GM12878 (cell line): ENCODE data around the gene POLD2. TPM values are rescaled to one million over a fixed set of nuclear protein-coding genes. Genes with fewer than 3 reads are reported as not detected.

Source experiments
- ATAC-seq: fragments of 200-7000 bp; cut with Tn5 transposase; 3 replicates; pipeline ENCODE4 v1.9.1; 2020; ENCODE audit warnings: mild to moderate bottlenecking, moderate library complexity
- BruUV-seq: library from RNA; stranded (reverse); fragments of 400-500 nt; replicated peaks from 2 replicates; lab custom pipeline; 2021; lab: Mats Ljungman, UMichigan
- CTCF ChIA-PET: fragments of 300-600 bp; sonication (Branson Sonifier 250); formaldehyde crosslinking; extraction: SDS; loops from one replicate; lab custom pipeline; 2021; ENCODE audit warnings: inconsistent platforms; lab: Yijun Ruan, JAX
- POLR2A ChIA-PET: fragments of 350-600 bp; formaldehyde crosslinking; extraction: SDS; loops from one replicate; lab custom pipeline; 2021; ENCODE audit warnings: inconsistent platforms; lab: Charles Lee
- RAD21 ChIA-PET: fragments of 300-600 bp; sonication (Branson Sonifier 250); formaldehyde crosslinking; loops from one replicate; lab custom pipeline; 2023; ENCODE audit warnings: antibody characterized with exemption; ENCODE audit not compliant: unreplicated experiment; lab: Charles Lee
- SMC1A ChIA-PET: fragments of 300-600 bp; sonication (Branson Sonifier 250); formaldehyde crosslinking; loops from one replicate; lab custom pipeline; 2023; ENCODE audit not compliant: unreplicated experiment, uncharacterized antibody; lab: Charles Lee
- DNase-seq: peaks from one replicate; pipeline ENCODE4 v3.0.0-alpha.2; 2011; ENCODE audit warnings: low read depth, low spot score
- FAIRE-seq: peaks from 3 replicates; lab custom pipeline; 2011; peaks lifted over from hg19 to GRCh38; lab: Jason Lieb, UNC
- H2AFZ ChIP-seq: 2 replicates; pipeline ENCODE4 v1.6.0; 2011; ENCODE audit warnings: low read depth, low read length, control low read depth; ENCODE audit not compliant: control insufficient read depth
- H3K27ac ChIP-seq: 2 replicates; pipeline ENCODE4 v1.5.1; 2011; ENCODE audit warnings: control low read depth; ENCODE audit not compliant: control insufficient read depth, insufficient read depth
- H3K27me3 ChIP-seq, 2 experiments: replicated peaks in 1 of 2; 2 replicates each; pipeline versions ENCODE4 v1.6.0 to v1.6.1; 2011; ENCODE audit warnings: low read length in 1 of 2; ENCODE audit not compliant: control insufficient read depth in 2 of 2, insufficient read depth in 2 of 2
- H3K36me3 ChIP-seq, 2 experiments: 2 replicates each; pipeline ENCODE4 v1.5.1; 2011; ENCODE audit warnings: low read length in 1 of 2; ENCODE audit not compliant: control insufficient read depth in 2 of 2, insufficient read depth in 2 of 2
- H3K4me1 ChIP-seq: 2 replicates; pipeline ENCODE4 v1.6.1; 2011; ENCODE audit warnings: mild to moderate bottlenecking, low read length, moderate library complexity, mixed read lengths; ENCODE audit not compliant: control insufficient read depth, insufficient read depth
- H3K4me2 ChIP-seq: 2 replicates; pipeline ENCODE4 v1.6.0; 2011; ENCODE audit warnings: control low read depth; ENCODE audit not compliant: control insufficient read depth, insufficient read depth
- H3K4me3 ChIP-seq: fragments of 200-600 bp; sonication (generic); 2 replicates; pipeline ENCODE4 v1.5.1; 2016
- H3K79me2 ChIP-seq: 2 replicates; pipeline ENCODE4 v1.6.0; 2011; ENCODE audit warnings: low read length; ENCODE audit not compliant: control insufficient read depth, insufficient read depth
- H3K9ac ChIP-seq: 2 replicates; pipeline ENCODE4 v1.8.0; 2011; ENCODE audit warnings: low read length, control low read depth, mixed read lengths; ENCODE audit not compliant: control insufficient read depth, insufficient read depth
- H3K9me3 ChIP-seq: replicated peaks from 3 replicates; pipeline ENCODE4 v1.5.1; 2011; ENCODE audit warnings: mild to moderate bottlenecking, low read length; ENCODE audit not compliant: control insufficient read depth, insufficient read depth
- H4K20me1 ChIP-seq: 2 replicates; pipeline ENCODE4 v1.6.0; 2011; ENCODE audit not compliant: control insufficient read depth, insufficient read depth
- ASH2L ChIP-seq: fragments of 300-600, 200-600 bp; sonication (generic); IDR thresholded peaks from 2 replicates; pipeline ENCODE4 v1.6.1; 2017; ENCODE audit warnings: low read depth, mild to moderate bottlenecking, borderline replicate concordance
- CEBPB ChIP-seq, 2 experiments: fragments of 150-350 bp in 1 of 2; IDR thresholded peaks; 2 replicates each; pipeline ENCODE4 v1.6.1; 2012 to 2014; ENCODE audit warnings: low read depth in 2 of 2, low read length in 2 of 2, borderline replicate concordance in 1 of 2, inconsistent platforms in 1 of 2
- GABPA ChIP-seq: IDR thresholded peaks from 2 replicates; pipeline ENCODE4 v1.6.1; 2014; ENCODE audit warnings: antibody characterized with exemption, low read depth, mild to moderate bottlenecking, inconsistent platforms
- MTA2 ChIP-seq: fragments of 450-650 bp; IDR thresholded peaks from 2 replicates; pipeline ENCODE4 v1.6.1; 2016; ENCODE audit warnings: low read depth, mild to moderate bottlenecking, moderate library complexity
- NBN ChIP-seq: fragments of 450-650 bp; IDR thresholded peaks from 2 replicates; pipeline ENCODE4 v1.6.1; 2016
- NR2C1 ChIP-seq: fragments of 450-650 bp; IDR thresholded peaks from 2 replicates; pipeline ENCODE4 v1.6.1; 2017; ENCODE audit warnings: antibody characterized with exemption, mild to moderate bottlenecking, moderate library complexity
- NR2C2 ChIP-seq: IDR thresholded peaks from 2 replicates; pipeline ENCODE4 v1.6.1; 2011; ENCODE audit warnings: borderline replicate concordance, low read depth; ENCODE audit not compliant: control insufficient read depth, insufficient read length
- PRDM15 ChIP-seq: fragments of 450-650 bp; formaldehyde crosslinking; IDR thresholded peaks from 2 replicates; pipeline ENCODE4 v1.4.0; 2020; ENCODE audit warnings: mild to moderate bottlenecking, moderate library complexity
- RB1 ChIP-seq: fragments of 450-650 bp; formaldehyde crosslinking; IDR thresholded peaks from 2 replicates; pipeline ENCODE4 v1.6.1; 2017; ENCODE audit warnings: mild to moderate bottlenecking, borderline replicate concordance
- TCF3 ChIP-seq: IDR thresholded peaks from 2 replicates; pipeline ENCODE4 v1.6.1; 2012; ENCODE audit warnings: low read depth, mild to moderate bottlenecking, low read length, borderline replicate concordance; ENCODE audit not compliant: insufficient read depth
- ZNF217 ChIP-seq: fragments of 450-650 bp; IDR thresholded peaks from 2 replicates; pipeline ENCODE4 v1.6.1; 2017; ENCODE audit warnings: antibody characterized with exemption, mild to moderate bottlenecking
- WGBS: methylation state at CpG from one replicate; pipeline ENCODE4 v1.1.6; 2016; ENCODE audit warnings: low lambda C conversion rate; ENCODE audit not compliant: insufficient replicate concordance, insufficient coverage; ENCODE audit errors: missing lambda C conversion rate; 5-methylcytosine and 5-hydroxymethylcytosine counted together
- in situ Hi-C: fragments of 300-500 bp; cut with MboI; formaldehyde crosslinking; loops from 9 replicates; pipeline ENCODE4 v1.14.3; 2018; ENCODE audit warnings: mixed read lengths
- intact Hi-C: fragments of 100-400 bp; cut with micrococcal nuclease; formaldehyde crosslinking; loops from one replicate; pipeline ENCODE4 v1.14.2; 2022; ENCODE audit not compliant: unreplicated experiment
- polyA plus RNA-seq, 11 experiments: library from polyadenylated mRNA; depleted of rRNA in 4 of 11; unstranded in 6 of 11; stranded (reverse) in 5 of 11; fragments of >200 nt; fragmentation: Nextera tagmentation in 4 of 11; fragmentation: Illumina TruSeq in 1 of 11; extraction: Ambion mirVana in 4 of 11; extraction: Trizol in 1 of 11; gene quantifications; 1 replicate in 1 of 11; 2 replicates in 10 of 11; pipeline versions ENCODE4 v1.2.1 to v1.2.3, GENCODE V29; 2011 to 2016; ENCODE audit warnings: inconsistent platforms in 2 of 11, missing spikeins in 2 of 11, low read depth in 1 of 11
- total RNA-seq, 4 experiments: library from RNA; depleted of rRNA in 3 of 4; stranded (reverse); fragments of >200 nt in 3 of 4; fragmentation: Illumina TruSeq in 1 of 4; extraction: Trizol in 1 of 4; gene quantifications; 2 replicates each; pipeline versions ENCODE4 v1.2.1 to v1.2.3, GENCODE V29; 2013 to 2021

The POLD2 gene
- total and polyA plus RNA-seq, 10 of the 15 experiments (the other 5 are each of a cell fraction or from before 2014, with no cell fraction given) = 19.1 to 287 (median 169) TPM

- no peak for TF ChIP-seq PRDM15
- TF ChIP-seq GABPA = no peak
These were observed 25.0 kb downstream of the POLD2 start (continued) for GRCh38 chr7:44098092-44099068.

GRCh38 chr7:44097064-44097932 is 26.1 kb downstream of the POLD2 start:
- WGBS = 12% methylated on average over 9 of the region's 9 CpGs
- BruUV-seq = no TSS peak
- H3K9ac ChIP-seq = no peak overlapping the region
- in situ Hi-C loops = no loop called here
- H3K9me3 ChIP-seq = no peaks in the 10 kb centered on the region
- FAIRE-seq (no peak), DNase-seq (peak; percentile 15), ATAC-seq (peak; percentile 73)
- POLR2A ChIA-PET = interaction anchor here (0.5 to 0.9 kb wide), 2 partner anchors 16 to 196 kb away, joined by 3 to 5 read pairs; no protein-coding TSS in a partner anchor
- peak overlapping the region; percentile 33 for H2AFZ ChIP-seq
- H3K4me1 ChIP-seq = peaks cover 14% of the 10 kb centered on the region
- no peaks in the 10 kb centered on the region for H3K27me3 ChIP-seq
- RAD21 ChIA-PET = interaction anchor here (1.0 to 1.3 kb wide), 3 partner anchors 19 to 53 kb away, joined by 3 to 4 read pairs (median 3); partner anchors contain the start of gene DBNL
- H3K27ac ChIP-seq = no peak overlapping the region; the same call in 1 of the 2 replicates
- CTCF ChIA-PET = interaction anchor here (0.8 to 2.8 kb wide), 5 partner anchors 12 to 182 kb away, joined by 3 to 9 read pairs (median 3); no protein-coding TSS in a partner anchor
- SMC1A ChIA-PET = interaction anchor here (1.4 to 2.0 kb wide), 4 partner anchors 12 to 25 kb away, joined by 3 to 6 read pairs (median 4); no protein-coding TSS in a partner anchor
- no peak overlapping the region for H3K4me3 ChIP-seq
- peak overlapping the region; percentile 44; the same call in 1 of the 2 replicates for H3K4me2 ChIP-seq
- intact Hi-C loops = no loop called here
- no peaks in the 10 kb centered on the region for H4K20me1 ChIP-seq
- H3K36me3 ChIP-seq = no peaks in the 10 kb centered on the region
- no peaks in the 10 kb centered on the region for H3K79me2 ChIP-seq
- TF ChIP-seq NBN (0 out of 2 replicates have a peak, but pooled peaks have one; percentile 34), ZNF217 (0 out of 2 replicates have a peak, but pooled peaks have one; percentile 19), NR2C2 (no peak), TCF3 (peak; percentile 76; the same call in 1 of the 2 replicates), NR2C1 (peak; percentile 27; the same call in 1 of the 2 replicates), CEBPB (IDR thresholded peaks at IDR 0.05; ENCODE audit: borderline replicate concordance in 1 of 2, low read depth in 2 of 2, low read length in 2 of 2) (no peak), RB1 (0 out of 2 replicates have a peak, but pooled peaks have one; percentile 26), MTA2 (peak; percentile 52), ASH2L (no peak)
